Stimulated activated CD4-positive, alpha-beta T cell treated with anti-CD3 and anti-CD28 coated beads, Interleukin-2, amount 100 ng/mL, for 24 hours (primary cell): ENCODE data around the gene RHBDD2.
"Not testable (repeated sequence)": the region's sequence is repeated elsewhere in the genome, so short reads cannot be mapped to it uniquely, and the experiment has no call there.

Source experiments
- DNase-seq, 2 donors: peaks; one replicate each; pipeline ENCODE4 v3.0.0-alpha.2; 2020

Gene RHBDD2

GRCh38 chr7:75878769-75879611 lies at the start of gene RHBDD2:
TSS of gene RHBDD2 (plus strand) at chr7:75879034. CDS start at chr7:75879083, 49 bp downstream.
- peak; percentile 97 to 98 for DNase-seq

- DNase-seq, result not testable (repeated sequence)
These were observed 49.2 kb upstream of the RHBDD2 start for GRCh38 chr7:75829656-75830055.

- no peak for DNase-seq
These were observed 47.9 kb upstream of the RHBDD2 start for GRCh38 chr7:75830978-75831377.

- not testable (repeated sequence) for DNase-seq
These were observed 45.2 kb upstream of the RHBDD2 start for GRCh38 chr7:75833662-75834061.

GRCh38 chr7:75835688-75836285 lies 43.0 kb upstream of the RHBDD2 start:
- DNase-seq, result no peak

- no peak for DNase-seq
These were observed 42.0 kb upstream of the RHBDD2 start for GRCh38 chr7:75836798-75837197.

- not testable (repeated sequence) for DNase-seq
These were observed 40.4 kb upstream of the RHBDD2 start for GRCh38 chr7:75838281-75838930.

GRCh38 chr7:75840029-75840428 lies 38.8 kb upstream of the RHBDD2 start:
- no peak for DNase-seq

- DNase-seq, result peak; percentile 32 to 55
These were observed 35.9 kb upstream of the RHBDD2 start for GRCh38 chr7:75842836-75843446.

GRCh38 chr7:75843613-75844116 lies 35.2 kb upstream of the RHBDD2 start:
- DNase-seq, result no peak

GRCh38 chr7:75844158-75844557 lies 34.7 kb upstream of the RHBDD2 start:
- DNase-seq, result no peak

- not testable (repeated sequence) for DNase-seq
These were observed 33.7 kb upstream of the RHBDD2 start for GRCh38 chr7:75845132-75845531.

- DNase-seq, result no peak
These were observed 31.1 kb upstream of the RHBDD2 start for GRCh38 chr7:75847707-75848106.

GRCh38 chr7:75849573-75849972 lies 29.3 kb upstream of the RHBDD2 start:
- no peak for DNase-seq

GRCh38 chr7:75850235-75850634 lies 28.6 kb upstream of the RHBDD2 start:
- no peak for DNase-seq

GRCh38 chr7:75854233-75854632 lies 24.6 kb upstream of the RHBDD2 start:
- no peak for DNase-seq

- not testable (repeated sequence) for DNase-seq
These were observed 24.0 kb upstream of the RHBDD2 start for GRCh38 chr7:75854813-75855345.

- DNase-seq, result no peak
These were observed 22.3 kb upstream of the RHBDD2 start for GRCh38 chr7:75856536-75856935.

GRCh38 chr7:75858410-75858809 lies 20.4 kb upstream of the RHBDD2 start:
- no peak for DNase-seq

GRCh38 chr7:75861636-75862035 lies 17.2 kb upstream of the RHBDD2 start:
- DNase-seq, result no peak

GRCh38 chr7:75864251-75864650 lies 14.6 kb upstream of the RHBDD2 start:
- DNase-seq, result not testable (repeated sequence)

GRCh38 chr7:75866114-75866488 lies 12.7 kb upstream of the RHBDD2 start:
- no peak for DNase-seq
